Neuronal stem cell (in vitro differentiated cells): Measurements from ENCODE around the gene LRP1B.

Experiments used
- DNase-seq: peaks from one replicate; pipeline ENCODE4 v3.0.0-alpha.2; 2013; ENCODE audit warnings: low spot score
- H2AFZ ChIP-seq: one replicate; pipeline ENCODE4 v1.6.1; 2013; ENCODE audit warnings: mild to moderate bottlenecking, low read length, inconsistent platforms
- H2AK5ac ChIP-seq: 2 replicates; pipeline ENCODE4 v1.6.1; 2013; ENCODE audit warnings: low read depth, mild to moderate bottlenecking, inconsistent platforms, low read length, moderate library complexity, mixed read lengths
- H2BK120ac ChIP-seq: 2 replicates; pipeline ENCODE4 v1.6.1; 2013; ENCODE audit warnings: low read depth, mild to moderate bottlenecking, inconsistent platforms, low read length, moderate library complexity, mixed read lengths
- H2BK12ac ChIP-seq: one replicate; pipeline ENCODE4 v1.6.1; 2013; ENCODE audit warnings: low read length, inconsistent platforms
- H2BK15ac ChIP-seq: 2 replicates; pipeline ENCODE4 v1.6.1; 2013; ENCODE audit warnings: mild to moderate bottlenecking, low read length, inconsistent platforms, mixed read lengths
- H2BK5ac ChIP-seq: one replicate; pipeline ENCODE4 v1.6.1; 2013; ENCODE audit warnings: inconsistent platforms, mild to moderate bottlenecking, low read length, moderate library complexity
- H3K14ac ChIP-seq: one replicate; pipeline ENCODE4 v1.6.1; 2013; ENCODE audit warnings: low read length, inconsistent platforms
- H3K18ac ChIP-seq: 2 replicates; pipeline ENCODE4 v1.6.1; 2013; ENCODE audit warnings: low read length, inconsistent platforms
- H3K23ac ChIP-seq: 2 replicates; pipeline ENCODE4 v1.6.1; 2013; ENCODE audit warnings: low read depth, mild to moderate bottlenecking, mixed read lengths, low read length, inconsistent platforms; ENCODE audit not compliant: poor library complexity
- H3K27ac ChIP-seq: replicated peaks from 3 replicates; pipeline ENCODE4 v1.5.1; 2013; ENCODE audit warnings: low read length, inconsistent platforms
- H3K27me3 ChIP-seq, 3 experiments: 2 replicates each; pipeline ENCODE4 v1.6.1; 2013; ENCODE audit warnings: low read length in 3 of 3, mild to moderate bottlenecking in 2 of 3, inconsistent platforms in 1 of 3, low read depth in 1 of 3, mixed read lengths in 1 of 3, moderate library complexity in 1 of 3; ENCODE audit not compliant: control insufficient read depth in 3 of 3, insufficient read depth in 3 of 3
- H3K36me3 ChIP-seq, 2 donors: replicated peaks in 1 of 2; 2 replicates each; pipeline ENCODE4 v1.6.1; 2013; ENCODE audit warnings: low read length in 2 of 2; ENCODE audit not compliant: control insufficient read depth in 2 of 2, insufficient read depth in 2 of 2
- H3K4ac ChIP-seq: 2 replicates; pipeline ENCODE4 v1.6.1; 2013; ENCODE audit warnings: inconsistent platforms, mild to moderate bottlenecking, low read length, moderate library complexity
- H3K4me1 ChIP-seq, 2 donors: 1 replicate in 1 of 2; 2 replicates in 1 of 2; pipeline ENCODE4 v1.6.1; 2013; ENCODE audit warnings: low read length in 2 of 2, low read depth in 1 of 2; ENCODE audit not compliant: control insufficient read depth in 2 of 2, insufficient read depth in 1 of 2
- H3K4me2 ChIP-seq: one replicate; pipeline ENCODE4 v1.6.1; 2013; ENCODE audit warnings: mild to moderate bottlenecking, low read length, inconsistent platforms; ENCODE audit not compliant: insufficient read depth, poor library complexity, severe bottlenecking
- H3K4me3 ChIP-seq, 2 donors: 2 replicates each; pipeline ENCODE4 v1.5.1; 2013; ENCODE audit warnings: low read length in 2 of 2, mild to moderate bottlenecking in 2 of 2, inconsistent platforms in 1 of 2, moderate library complexity in 1 of 2
- H3K79me1 ChIP-seq: one replicate; pipeline ENCODE4 v1.6.1; 2013; ENCODE audit warnings: low read depth, mild to moderate bottlenecking, inconsistent platforms, low read length, moderate library complexity
- H3K9ac ChIP-seq: one replicate; pipeline ENCODE4 v1.6.1; 2013; ENCODE audit warnings: mild to moderate bottlenecking, low read depth, low read length, inconsistent platforms; ENCODE audit not compliant: poor library complexity
- H3K9me3 ChIP-seq, 2 donors: replicated peaks in 1 of 2; 2 replicates each; pipeline versions ENCODE3 to v1.6.1; 2013; ENCODE audit warnings: low read length in 2 of 2, mild to moderate bottlenecking in 2 of 2, inconsistent platforms in 1 of 2, low read depth in 1 of 2, mixed read lengths in 1 of 2, moderate library complexity in 1 of 2; ENCODE audit not compliant: control insufficient read depth in 2 of 2, insufficient read depth in 1 of 2
- H4K8ac ChIP-seq: one replicate; pipeline ENCODE4 v1.6.1; 2013; ENCODE audit warnings: low read depth, mild to moderate bottlenecking, inconsistent platforms, low read length, moderate library complexity
- H4K91ac ChIP-seq: one replicate; pipeline ENCODE4 v1.6.1; 2013; ENCODE audit warnings: low read length, low read depth, mild to moderate bottlenecking, inconsistent platforms; ENCODE audit not compliant: poor library complexity
- WGBS, 2 donors: extraction: QIAGEN DNeasy Blood & Tissue Kit; methylation state at CpG; one replicate each; pipeline ENCODE4 v1.1.7; 2013; ENCODE audit warnings: missing lambda C conversion rate in 2 of 2, mixed read lengths in 1 of 2; ENCODE audit not compliant: insufficient read length in 2 of 2, insufficient replicate concordance in 1 of 2; ENCODE audit errors: extremely low coverage in 2 of 2; 5-methylcytosine and 5-hydroxymethylcytosine counted together

LRP1B gene

GRCh38 chr2:141641462-141641861, 489.4 kb downstream of the LRP1B start:
- no peak overlapping the region for H4K8ac ChIP-seq
- no peak overlapping the region for H2BK15ac ChIP-seq
- H2BK12ac ChIP-seq: no peak overlapping the region
- no peaks in the 10 kb centered on the region for H3K27me3 ChIP-seq
- no peaks in the 10 kb centered on the region for H3K79me1 ChIP-seq
- H3K27ac ChIP-seq: no peak overlapping the region
- no peak overlapping the region for H2BK120ac ChIP-seq
- H2AFZ ChIP-seq: no peak overlapping the region
- H3K4me2 ChIP-seq: no peak overlapping the region
- H3K4ac ChIP-seq: no peak overlapping the region
- no peaks in the 10 kb centered on the region for H3K4me1 ChIP-seq
- no peak overlapping the region for H4K91ac ChIP-seq
- no peak for DNase-seq
- no peaks in the 10 kb centered on the region for H3K9me3 ChIP-seq
- H3K4me3 ChIP-seq: no peak overlapping the region
- no peak overlapping the region for H3K18ac ChIP-seq
- H2AK5ac ChIP-seq: no peak overlapping the region
- no peak overlapping the region for H2BK5ac ChIP-seq
- H3K36me3 ChIP-seq: no peaks in the 10 kb centered on the region
- no peak overlapping the region for H3K23ac ChIP-seq
- H3K9ac ChIP-seq: no peak overlapping the region
- no peak overlapping the region for H3K14ac ChIP-seq

GRCh38 chr2:141639809-141640208, 491.0 kb downstream of the LRP1B start:
- no peak overlapping the region for H3K18ac ChIP-seq
- no peak overlapping the region for H2BK5ac ChIP-seq
- no CpG with 5 or more reads among the region's 3 CpGs for WGBS, 2 donors

GRCh38 chr2:141633132-141633531, 497.7 kb downstream of the LRP1B start:
- Histone ChIP-seq H3K9ac (no peak overlapping the region), H3K36me3 (no peaks in the 10 kb centered on the region), H2AK5ac (no peak overlapping the region), H2AFZ (no peak overlapping the region), H3K4me3 (no peak overlapping the region), H4K8ac (no peak overlapping the region), H3K23ac (no peak overlapping the region), H2BK15ac (no peak overlapping the region), H3K4me2 (no peak overlapping the region), H3K9me3 (no peaks in the 10 kb centered on the region), H2BK5ac (no peak overlapping the region), H3K4me1 (no peaks in the 10 kb centered on the region), H3K14ac (no peak overlapping the region), H2BK12ac (no peak overlapping the region), H3K79me1 (no peaks in the 10 kb centered on the region), H4K91ac (no peak overlapping the region), H3K18ac (no peak overlapping the region), H3K27me3 (no peaks in the 10 kb centered on the region), H3K4ac (no peak overlapping the region), H3K27ac (no peak overlapping the region), H2BK120ac (no peak overlapping the region)
- DNase-seq: no peak

More at GRCh38 chr2:141639809-141640208, 491.0 kb downstream of the LRP1B start:
- no peak for DNase-seq
- H3K4me2 ChIP-seq: no peak overlapping the region
- no peak overlapping the region for H3K4me3 ChIP-seq
- no peak overlapping the region for H2AK5ac ChIP-seq
- no peak overlapping the region for H2BK12ac ChIP-seq
- no peaks in the 10 kb centered on the region for H3K9me3 ChIP-seq
- no peak overlapping the region for H2AFZ ChIP-seq
- H3K27me3 ChIP-seq: no peaks in the 10 kb centered on the region
- no peaks in the 10 kb centered on the region for H3K4me1 ChIP-seq
- H3K27ac ChIP-seq: no peak overlapping the region
- no peak overlapping the region for H3K4ac ChIP-seq
- no peak overlapping the region for H3K23ac ChIP-seq
- H2BK120ac ChIP-seq: no peak overlapping the region
- H3K9ac ChIP-seq: no peak overlapping the region
- H4K8ac ChIP-seq: no peak overlapping the region
- no peak overlapping the region for H4K91ac ChIP-seq
- no peaks in the 10 kb centered on the region for H3K79me1 ChIP-seq
- H3K14ac ChIP-seq: no peak overlapping the region
- no peaks in the 10 kb centered on the region for H3K36me3 ChIP-seq
- H2BK15ac ChIP-seq: no peak overlapping the region

GRCh38 chr2:141630407-141630930, 500.3 kb downstream of the LRP1B start:
- no peak overlapping the region for H3K27ac ChIP-seq
- H3K4me1 ChIP-seq: no peaks in the 10 kb centered on the region
- H3K14ac ChIP-seq: no peak overlapping the region
- H3K9me3 ChIP-seq: no peaks in the 10 kb centered on the region
- peak overlapping the region; percentile 45 for H2AFZ ChIP-seq
- no peak overlapping the region for H3K23ac ChIP-seq
- H3K27me3 ChIP-seq: no peaks in the 10 kb centered on the region
- H2AK5ac ChIP-seq: no peak overlapping the region
- H2BK120ac ChIP-seq: no peak overlapping the region
- H3K36me3 ChIP-seq: no peaks in the 10 kb centered on the region
- WGBS, 2 donors: no CpG with 5 or more reads among the region's 3 CpGs
- H3K4ac ChIP-seq: no peak overlapping the region
- no peak overlapping the region for H3K18ac ChIP-seq
- H3K4me3 ChIP-seq: no peak overlapping the region
- DNase-seq: no peak
- H2BK12ac ChIP-seq: no peak overlapping the region
- no peak overlapping the region for H3K9ac ChIP-seq
- H2BK5ac ChIP-seq: no peak overlapping the region
- H4K91ac ChIP-seq: no peak overlapping the region
- no peak overlapping the region for H4K8ac ChIP-seq
- H2BK15ac ChIP-seq: no peak overlapping the region
- H3K4me2 ChIP-seq: no peak overlapping the region
- no peaks in the 10 kb centered on the region for H3K79me1 ChIP-seq
